VCaP (cell line): ENCODE results near the gene PRMT5.

ENCODE experiments used
- H3K27ac ChIP-seq: fragments of 450-650 bp; 2 replicates; pipeline ENCODE4 v1.5.1; 2017
- TF ChIP-seq, protein P1 (sequence below): fragments of 450-650 bp; conservative IDR thresholded peaks from 2 replicates; pipeline ENCODE4 v1.5.1; 2017; ENCODE audit warnings: mild to moderate bottlenecking, moderate library complexity

PRMT5 gene

DNA sequence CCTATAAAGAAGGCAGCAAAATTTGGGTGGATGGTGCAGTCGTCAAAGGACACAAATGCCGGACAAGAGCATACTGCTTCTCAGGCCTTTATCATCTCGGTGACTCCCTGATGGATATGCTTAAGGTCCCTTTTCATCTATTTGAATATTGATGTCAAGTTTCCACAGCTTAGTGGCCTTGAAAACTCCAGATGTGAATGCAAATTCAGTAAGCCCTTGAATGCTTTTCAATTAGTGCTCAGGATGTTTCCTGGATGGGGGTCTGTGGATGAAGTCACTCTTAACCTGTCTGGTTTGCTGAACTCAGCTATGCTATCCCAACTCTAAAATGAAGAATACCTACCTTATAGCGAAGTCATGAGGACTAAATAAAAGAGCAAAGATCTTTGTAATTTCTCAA, 35.5 kb downstream of the PRMT5 start:
- TF ChIP-seq, protein P1, sequence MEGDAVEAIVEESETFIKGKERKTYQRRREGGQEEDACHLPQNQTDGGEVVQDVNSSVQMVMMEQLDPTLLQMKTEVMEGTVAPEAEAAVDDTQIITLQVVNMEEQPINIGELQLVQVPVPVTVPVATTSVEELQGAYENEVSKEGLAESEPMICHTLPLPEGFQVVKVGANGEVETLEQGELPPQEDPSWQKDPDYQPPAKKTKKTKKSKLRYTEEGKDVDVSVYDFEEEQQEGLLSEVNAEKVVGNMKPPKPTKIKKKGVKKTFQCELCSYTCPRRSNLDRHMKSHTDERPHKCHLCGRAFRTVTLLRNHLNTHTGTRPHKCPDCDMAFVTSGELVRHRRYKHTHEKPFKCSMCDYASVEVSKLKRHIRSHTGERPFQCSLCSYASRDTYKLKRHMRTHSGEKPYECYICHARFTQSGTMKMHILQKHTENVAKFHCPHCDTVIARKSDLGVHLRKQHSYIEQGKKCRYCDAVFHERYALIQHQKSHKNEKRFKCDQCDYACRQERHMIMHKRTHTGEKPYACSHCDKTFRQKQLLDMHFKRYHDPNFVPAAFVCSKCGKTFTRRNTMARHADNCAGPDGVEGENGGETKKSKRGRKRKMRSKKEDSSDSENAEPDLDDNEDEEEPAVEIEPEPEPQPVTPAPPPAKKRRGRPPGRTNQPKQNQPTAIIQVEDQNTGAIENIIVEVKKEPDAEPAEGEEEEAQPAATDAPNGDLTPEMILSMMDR, result no peak
- no peak overlapping the region for H3K27ac ChIP-seq

DNA sequence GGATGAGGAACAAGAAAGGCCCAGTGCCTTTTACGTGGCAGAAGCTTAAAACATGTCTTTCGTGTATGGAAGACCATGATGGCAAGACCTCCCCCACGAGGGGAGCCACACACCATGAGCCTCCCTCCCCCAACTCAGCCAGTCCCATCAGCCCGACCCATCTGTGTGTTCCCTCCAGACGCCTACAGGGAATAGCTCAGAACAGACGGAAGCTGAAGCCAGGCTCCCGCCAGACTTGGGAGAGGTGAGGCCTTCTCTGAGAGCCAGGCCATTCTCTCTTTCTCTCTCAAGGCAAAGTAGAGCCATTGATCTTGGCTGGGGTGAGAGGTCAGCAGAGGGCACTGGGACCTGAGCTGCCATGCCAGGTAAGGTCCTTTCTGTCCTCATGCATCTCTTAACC, 36.7 kb downstream of the PRMT5 start:
- TF ChIP-seq, protein P1, result no peak
- no peak overlapping the region for H3K27ac ChIP-seq

DNA sequence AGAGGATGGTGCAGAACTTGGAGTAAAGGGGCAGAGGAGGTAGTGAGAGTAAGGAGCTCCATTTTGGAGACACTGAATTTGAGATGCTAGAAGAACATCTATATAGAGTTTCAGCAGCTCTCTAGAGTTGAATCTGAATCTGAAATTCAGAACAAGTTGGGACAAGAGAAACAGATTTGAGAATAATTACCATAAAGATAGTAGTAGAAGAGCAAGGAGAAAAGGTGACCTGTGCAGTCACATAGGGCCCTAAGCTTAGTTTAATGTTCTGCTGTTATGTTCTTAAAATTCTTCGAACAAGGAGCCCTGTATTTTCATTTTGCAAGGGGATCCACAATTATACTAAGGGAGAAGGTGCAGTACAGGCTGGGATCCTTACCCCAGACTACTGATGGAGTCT, 38.8 kb downstream of the PRMT5 start:
- no peak overlapping the region for H3K27ac ChIP-seq
- TF ChIP-seq, protein P1, result no peak

DNA sequence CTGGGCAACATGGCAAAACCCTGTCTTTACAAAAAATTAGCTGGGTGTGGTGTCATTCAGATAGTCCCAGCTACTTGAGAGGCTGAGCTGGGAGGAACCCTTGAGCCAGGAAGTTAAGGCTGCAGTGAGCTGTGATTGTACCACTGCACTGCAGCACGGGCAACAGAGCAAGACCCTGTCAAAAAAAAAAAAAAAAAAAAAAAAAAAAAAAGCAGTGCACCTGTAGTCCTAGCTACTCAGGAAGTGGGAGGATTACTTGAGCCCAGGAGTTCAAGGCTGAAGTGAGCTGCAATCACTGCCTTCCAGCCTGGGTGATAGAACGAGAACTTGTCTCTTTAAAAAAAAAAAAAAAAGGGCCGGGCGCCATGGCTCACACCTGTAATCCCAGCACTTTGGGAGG, 40.5 kb downstream of the PRMT5 start:
- no peak overlapping the region for H3K27ac ChIP-seq
- TF ChIP-seq, protein P1, result no peak

DNA sequence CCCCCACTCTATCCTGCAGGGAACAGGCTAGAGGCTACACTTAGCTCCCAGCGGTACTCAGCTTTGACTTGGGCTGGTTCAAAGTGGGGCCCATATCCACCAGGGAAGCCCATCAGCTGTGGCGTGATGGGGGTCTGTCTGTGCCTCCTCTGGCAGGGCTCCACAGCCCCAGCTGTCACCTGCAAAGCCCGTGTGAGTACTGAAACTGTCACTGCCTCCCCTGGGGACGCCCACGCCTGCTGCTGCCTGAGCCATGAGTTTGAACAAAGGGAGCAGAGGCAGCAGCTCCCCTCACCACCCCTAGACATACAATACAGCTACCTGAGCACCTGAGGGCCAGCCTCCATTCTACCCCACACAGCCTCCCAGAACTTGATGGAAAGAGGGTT, 41.2 kb downstream of the PRMT5 start:
- TF ChIP-seq, protein P1, result no peak
- peak overlapping the region; percentile 92 for H3K27ac ChIP-seq

DNA sequence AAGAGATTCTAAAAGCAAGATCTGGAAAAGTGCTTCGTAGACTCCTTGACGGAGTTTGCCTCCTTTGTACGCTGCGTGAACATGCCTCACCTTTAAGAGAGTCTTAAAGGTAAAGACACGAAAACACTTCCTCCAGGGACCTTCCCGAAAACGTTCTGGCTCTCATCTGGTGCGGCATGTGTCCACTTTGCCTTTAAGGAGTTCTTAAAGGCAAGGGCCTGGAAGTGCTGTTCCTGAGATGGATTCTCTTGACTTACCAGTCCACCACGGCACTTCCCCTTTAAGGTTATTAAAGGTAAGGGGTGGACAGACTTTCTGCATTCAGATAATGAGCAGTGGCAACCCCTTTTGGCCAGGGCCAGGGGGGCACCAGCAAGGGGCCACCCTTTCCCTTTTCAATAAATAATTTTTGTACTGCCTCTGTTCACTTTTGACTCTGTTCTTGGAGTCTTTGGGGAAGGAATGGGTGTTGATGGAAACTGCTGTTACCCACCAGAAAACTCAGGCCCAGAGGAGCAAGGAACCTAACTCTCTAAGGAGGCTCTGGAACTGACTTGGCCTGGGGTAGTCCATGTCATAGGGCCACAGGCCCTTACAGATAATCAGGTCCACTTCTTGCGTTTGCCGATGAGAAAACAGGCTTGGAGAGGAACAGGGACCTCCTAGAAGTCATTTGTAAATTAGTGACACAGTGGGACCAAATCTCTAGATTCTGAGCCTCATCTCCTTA, 41.8 kb downstream of the PRMT5 start:
- peak overlapping the region; percentile 92 for H3K27ac ChIP-seq
- TF ChIP-seq, protein P1, result no peak

DNA sequence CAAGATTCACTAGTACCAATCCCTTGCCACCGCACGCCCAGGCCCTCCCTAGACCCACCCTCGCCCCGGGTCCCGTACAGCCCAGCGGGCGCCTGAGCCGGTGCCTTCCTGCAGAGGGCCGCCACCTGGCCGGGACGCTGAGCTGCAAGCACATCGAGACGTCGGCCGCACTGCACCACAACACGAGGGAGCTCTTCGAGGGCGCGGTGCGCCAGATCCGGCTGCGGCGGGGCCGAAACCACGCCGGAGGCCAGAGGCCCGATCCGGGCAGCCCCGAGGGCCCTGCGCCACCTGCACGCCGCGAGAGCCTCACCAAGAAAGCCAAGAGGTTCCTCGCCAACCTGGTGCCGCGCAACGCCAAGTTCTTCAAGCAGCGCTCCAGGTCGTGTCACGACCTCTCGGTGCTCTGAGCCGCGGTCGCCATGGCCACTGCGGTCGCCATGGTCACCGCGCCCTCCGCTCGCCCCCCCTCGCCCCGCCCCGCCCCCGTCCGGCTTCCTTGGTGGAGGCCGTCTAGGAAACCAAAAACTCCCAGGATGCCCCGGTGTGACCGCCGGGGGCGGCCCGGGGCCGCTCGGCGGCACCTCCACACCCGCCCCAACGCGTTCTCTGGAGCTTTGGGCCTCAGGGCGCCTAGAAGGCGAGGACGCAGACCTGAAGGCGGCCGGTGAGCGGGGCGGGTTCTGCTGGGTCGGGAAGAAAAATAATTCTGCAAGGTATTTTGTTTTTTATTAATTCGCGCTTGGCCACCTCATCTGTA, 42.5 kb downstream of the PRMT5 start:
- TF ChIP-seq, protein P1, result peak; percentile 27
- peak overlapping the region; percentile 92 for H3K27ac ChIP-seq
